Testis (tissue), 3 donors: Measurements from ENCODE around the gene RNF40. TPM values are rescaled to one million over a fixed set of nuclear protein-coding genes. Genes with fewer than 3 reads are reported as not detected.
"Not testable (repeated sequence)": the region's sequence is repeated elsewhere in the genome, so short reads cannot be mapped to it uniquely, and the experiment has no call there.

Experiments
- DNase-seq: peaks from one replicate; pipeline ENCODE4 v3.0.0-alpha.2; 2019
- H3K27ac ChIP-seq, 2 donors: fragments of 200-600 bp; sonication (generic); one replicate each; pipeline ENCODE4 v1.5.1; 2019
- H3K27me3 ChIP-seq: fragments of 200-600 bp; sonication (generic); one replicate; pipeline ENCODE4 v1.5.1; 2019
- H3K36me3 ChIP-seq: fragments of 200-600 bp; sonication (generic); one replicate; pipeline ENCODE4 v1.5.1; 2017; ENCODE audit warnings: low read depth; ENCODE audit errors: missing control alignments
- H3K4me1 ChIP-seq: fragments of 200-600 bp; sonication (generic); one replicate; pipeline ENCODE4 v1.5.1; 2019
- H3K4me3 ChIP-seq, 2 donors: fragments of 200-600 bp; sonication (generic); one replicate each; pipeline ENCODE4 v1.5.1; 2017 to 2019
- H3K9me3 ChIP-seq: fragments of 200-600 bp; sonication (generic); one replicate; pipeline ENCODE4 v1.5.1; 2017
- POLR2A ChIP-seq: fragments of 450-650 bp; IDR thresholded peaks from one replicate; pipeline ENCODE4 v1.6.1; 2017; ENCODE audit warnings: antibody characterized with exemption, mild to moderate bottlenecking, moderate library complexity
- WGBS, 2 donors: methylation state at CpG; one replicate each; pipeline ENCODE4 v1.1.5; 2018; 5-methylcytosine and 5-hydroxymethylcytosine counted together
- intact Hi-C: fragments of 100-400 bp; cut with DNase I; formaldehyde crosslinking; loops from one replicate; pipeline ENCODE4 v1.15.1; 2023; ENCODE audit warnings: low total_unique reads
- polyA plus RNA-seq: library from polyadenylated mRNA; stranded (reverse); fragments of 350-450 nt; fragmentation: Illumina TruSeq; extraction: RNeasy Lipid Tissue Mini Kit (QIAGEN cat#74804); gene quantifications from one replicate; pipeline ENCODE4 v1.2.3, GENCODE V29; 2014; ENCODE audit warnings: low read depth, low replicate concordance; ENCODE audit not compliant: insufficient read depth
- small RNA-seq, 2 donors: library from RNA; depleted of rRNA; stranded (forward); fragments of <200 nt; gene quantifications; one replicate each; pipeline ENCODE3, GENCODE V24; 2016
- total RNA-seq, 2 donors: library from RNA; depleted of rRNA; stranded (reverse); fragments of >200 nt; gene quantifications; one replicate each; pipeline ENCODE4 v1.2.3, GENCODE V29; 2016
- TF ChIP-seq, protein P1 (sequence below), 3 experiments: fragments of 450-650 bp in 2 of 3; fragments of 200-600 bp in 1 of 3; sonication (generic) in 1 of 3; IDR thresholded peaks; one replicate each; pipeline ENCODE4 v1.5.1; 2016 to 2019; ENCODE audit warnings: antibody characterized with exemption in 3 of 3, mild to moderate bottlenecking in 2 of 3, moderate library complexity in 1 of 3

RNF40 gene
- total and polyA plus RNA-seq, 3 donors from 2014 or later: 143 to 219 (median 162) TPM

GRCh38 chr16:30813821-30814189 is 51.7 kb downstream of the RNF40 start:
- no peak for TF ChIP-seq POLR2A
- TF ChIP-seq, protein P1, sequence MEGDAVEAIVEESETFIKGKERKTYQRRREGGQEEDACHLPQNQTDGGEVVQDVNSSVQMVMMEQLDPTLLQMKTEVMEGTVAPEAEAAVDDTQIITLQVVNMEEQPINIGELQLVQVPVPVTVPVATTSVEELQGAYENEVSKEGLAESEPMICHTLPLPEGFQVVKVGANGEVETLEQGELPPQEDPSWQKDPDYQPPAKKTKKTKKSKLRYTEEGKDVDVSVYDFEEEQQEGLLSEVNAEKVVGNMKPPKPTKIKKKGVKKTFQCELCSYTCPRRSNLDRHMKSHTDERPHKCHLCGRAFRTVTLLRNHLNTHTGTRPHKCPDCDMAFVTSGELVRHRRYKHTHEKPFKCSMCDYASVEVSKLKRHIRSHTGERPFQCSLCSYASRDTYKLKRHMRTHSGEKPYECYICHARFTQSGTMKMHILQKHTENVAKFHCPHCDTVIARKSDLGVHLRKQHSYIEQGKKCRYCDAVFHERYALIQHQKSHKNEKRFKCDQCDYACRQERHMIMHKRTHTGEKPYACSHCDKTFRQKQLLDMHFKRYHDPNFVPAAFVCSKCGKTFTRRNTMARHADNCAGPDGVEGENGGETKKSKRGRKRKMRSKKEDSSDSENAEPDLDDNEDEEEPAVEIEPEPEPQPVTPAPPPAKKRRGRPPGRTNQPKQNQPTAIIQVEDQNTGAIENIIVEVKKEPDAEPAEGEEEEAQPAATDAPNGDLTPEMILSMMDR (IDR thresholded peaks at IDR 0.05): no peak
- intact Hi-C loops: no loop called here
- H3K27ac ChIP-seq: peak overlapping the region; percentile 12 to 82
- H3K36me3 ChIP-seq: no peaks in the 10 kb centered on the region
- H3K4me1 ChIP-seq: peaks cover 4% of the 10 kb centered on the region
- WGBS, 2 donors: 75 to 78% methylated on average over 3 of the region's 3 CpGs
- no peaks in the 10 kb centered on the region for H3K9me3 ChIP-seq
- no peak for DNase-seq
- peak overlapping the region; percentile 46 to 56 for H3K4me3 ChIP-seq
- no peaks in the 10 kb centered on the region for H3K27me3 ChIP-seq

GRCh38 chr16:30816769-30817168 is 54.6 kb downstream of the RNF40 start:
- 41 to 63% methylated on average over 2 of the region's 2 CpGs for WGBS, 2 donors
- Histone ChIP-seq H3K4me1 (peaks cover 4% of the 10 kb centered on the region), H3K27ac (no peak overlapping the region), H3K4me3 (no peak overlapping the region), H3K27me3 (no peaks in the 10 kb centered on the region), H3K9me3 (no peaks in the 10 kb centered on the region), H3K36me3 (no peaks in the 10 kb centered on the region)
- no peak for TF ChIP-seq POLR2A
- TF ChIP-seq, protein P1 (IDR thresholded peaks at IDR 0.05): no peak
- DNase-seq: no peak
- intact Hi-C loops: no loop called here

GRCh38 chr16:30820952-30821421 is 58.9 kb downstream of the RNF40 start:
- Histone ChIP-seq H3K4me1 (no peaks in the 10 kb centered on the region), H3K27me3 (no peaks in the 10 kb centered on the region), H3K4me3 (no peak overlapping the region), H3K36me3 (no peaks in the 10 kb centered on the region), H3K9me3 (no peaks in the 10 kb centered on the region), H3K27ac (no peak overlapping the region)
- DNase-seq: no peak
- TF ChIP-seq, protein P1 (IDR thresholded peaks at IDR 0.05): no peak
- TF ChIP-seq POLR2A: no peak
- intact Hi-C loops: no loop called here
- 85 to 86% methylated on average over 10 to 24 of the region's 34 CpGs for WGBS, 2 donors

DNA sequence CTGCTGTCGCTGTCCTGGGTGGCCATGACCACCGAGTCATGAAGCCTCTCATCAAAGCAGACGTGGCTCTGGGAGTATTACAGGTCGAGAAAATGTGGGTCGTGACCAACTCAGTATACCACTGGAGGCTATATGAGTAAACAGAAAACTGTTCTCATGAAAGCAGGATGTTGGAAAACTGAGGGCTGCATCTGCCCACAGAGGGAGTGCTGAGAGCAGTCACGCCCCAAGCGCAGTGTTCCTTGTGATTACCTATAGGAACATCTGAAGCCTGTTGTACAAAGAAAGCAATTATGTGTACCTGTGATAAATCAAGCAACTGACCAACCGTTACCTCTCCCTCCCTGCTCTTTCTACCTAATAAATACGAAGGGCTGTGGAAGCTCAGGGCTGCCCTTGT is 59.3 kb downstream of the RNF40 start:
- H3K27ac ChIP-seq, intact Hi-C loops, H3K4me1 ChIP-seq, H3K36me3 ChIP-seq, H3K27me3 ChIP-seq, DNase-seq, H3K9me3 ChIP-seq, H3K4me3 ChIP-seq: not testable (repeated sequence)
- WGBS, 2 donors: 60 to 79% methylated on average over 9 of the region's 9 CpGs

- Histone ChIP-seq H3K27ac (no peak overlapping the region), H3K9me3 (no peaks in the 10 kb centered on the region), H3K4me1 (no peaks in the 10 kb centered on the region), H3K36me3 (no peaks in the 10 kb centered on the region), H3K4me3 (no peak overlapping the region), H3K27me3 (no peaks in the 10 kb centered on the region)
- WGBS, 2 donors: 85 to 88% methylated on average over 17 of the region's 17 CpGs
- intact Hi-C loops: no loop called here
- DNase-seq: no peak
- no peak for TF ChIP-seq POLR2A
- TF ChIP-seq, protein P1 (IDR thresholded peaks at IDR 0.05): no peak
Observed at GRCh38 chr16:30821891-30822290, 59.8 kb downstream of the RNF40 start.

Small RNA genes within 50 kb of the gene (small RNA-seq; reads per million reads assigned to genes)
- 0 reads per million in 2 donors for gene RF00017

Other genes starting within 250 kb of the RNF40 start
- 10 to 100 TPM; 52.2 to 64.3 TPM for gene ZNF768, start 235.8 kb upstream of the RNF40 start, total RNA-seq
- 52.3 TPM for gene ZNF768, start 235.8 kb upstream of the RNF40 start, polyA plus RNA-seq
- 10 to 100 TPM; 18.7 to 23.3 TPM for gene ZNF747, start 227.5 kb upstream of the RNF40 start, total RNA-seq
- gene ZNF747, start 227.5 kb upstream of the RNF40 start, polyA plus RNA-seq: 13.1 TPM
- 10 to 100 TPM; 21.9 to 23.2 TPM for gene ZNF764, start 203.9 kb upstream of the RNF40 start, total RNA-seq
- 11.3 TPM for gene ZNF764, start 203.9 kb upstream of the RNF40 start, polyA plus RNA-seq
- gene ZNF688, start 190.6 kb upstream of the RNF40 start, total RNA-seq: 10 to 100 TPM; 21.7 to 54.6 TPM
- 38.5 TPM for gene ZNF688, start 190.6 kb upstream of the RNF40 start, polyA plus RNA-seq
- 10 to 100 TPM; 14.8 to 17.1 TPM for gene ZNF785, start 176.6 kb upstream of the RNF40 start, total RNA-seq
- 5.9 TPM for gene ZNF785, start 176.6 kb upstream of the RNF40 start, polyA plus RNA-seq
- 10 to 100 TPM; 33.0 to 41.3 TPM for gene ZNF689, start 151.9 kb upstream of the RNF40 start, total RNA-seq
- 82.7 TPM for gene ZNF689, start 151.9 kb upstream of the RNF40 start, polyA plus RNA-seq
- 10 to 100 TPM; 60.0 to 66.3 TPM for gene PRR14, start 111.4 kb upstream of the RNF40 start, total RNA-seq
- gene PRR14, start 111.4 kb upstream of the RNF40 start, polyA plus RNA-seq: 37.0 TPM
- 100 to 1,000 TPM; 140 to 165 TPM for gene FBRS, start 103.9 kb upstream of the RNF40 start, total RNA-seq
- gene FBRS, start 103.9 kb upstream of the RNF40 start, polyA plus RNA-seq: 302 TPM
- 10 to 100 TPM; 74.3 to 80.8 TPM for gene SRCAP, start 63.2 kb upstream of the RNF40 start, total RNA-seq
- gene SRCAP, start 63.2 kb upstream of the RNF40 start, polyA plus RNA-seq: 44.3 TPM
- gene PHKG2, start 13.9 kb upstream of the RNF40 start, total RNA-seq: 100 to 1,000 TPM in 1 of 2 donors, 10 to 100 TPM in 1; 78.4 to 129 TPM
- gene PHKG2, start 13.9 kb upstream of the RNF40 start, polyA plus RNA-seq: 312 TPM
- 10 to 100 TPM; 31.5 to 54.2 TPM for gene CFAP119, start 260 bp upstream of the RNF40 start, total RNA-seq
- 43.3 TPM for gene CFAP119, start 260 bp upstream of the RNF40 start, polyA plus RNA-seq
- gene ZNF629, start 24.9 kb downstream of the RNF40 start, total RNA-seq: 10 to 100 TPM; 19.4 to 21.9 TPM
- gene ZNF629, start 24.9 kb downstream of the RNF40 start, polyA plus RNA-seq: 11.2 TPM
- gene BCL7C, start 131.8 kb downstream of the RNF40 start, total RNA-seq: 10 to 100 TPM; 49.6 to 57.4 TPM
- 40.2 TPM for gene BCL7C, start 131.8 kb downstream of the RNF40 start, polyA plus RNA-seq
- gene CTF1, start 134.3 kb downstream of the RNF40 start, total RNA-seq: 1 to 10 TPM; 5.9 to 9.0 TPM
- gene CTF1, start 134.3 kb downstream of the RNF40 start, polyA plus RNA-seq: 5.6 TPM
- 100 to 1,000 TPM; 142 to 149 TPM for gene FBXL19, start 161.2 kb downstream of the RNF40 start, total RNA-seq
- 47.0 TPM for gene FBXL19, start 161.2 kb downstream of the RNF40 start, polyA plus RNA-seq
- 10 to 100 TPM; 68.6 to 75.0 TPM for gene ORAI3, start 186.7 kb downstream of the RNF40 start, total RNA-seq
- gene ORAI3, start 186.7 kb downstream of the RNF40 start, polyA plus RNA-seq: 29.1 TPM
- gene SETD1A, start 195.4 kb downstream of the RNF40 start, total RNA-seq: 10 to 100 TPM; 45.7 to 45.8 TPM
- 41.4 TPM for gene SETD1A, start 195.4 kb downstream of the RNF40 start, polyA plus RNA-seq
- 1 to 10 TPM; 5.7 to 7.4 TPM for gene HSD3B7, start 222.9 kb downstream of the RNF40 start, total RNA-seq
- 8.9 TPM for gene HSD3B7, start 222.9 kb downstream of the RNF40 start, polyA plus RNA-seq
- gene STX1B, start 248.3 kb downstream of the RNF40 start, total RNA-seq: 1 to 10 TPM; 6.3 to 8.7 TPM
- gene STX1B, start 248.3 kb downstream of the RNF40 start, polyA plus RNA-seq: 5.8 TPM